HG02870 (cell line): ENCODE results near the gene B9D1.

Experiments used
- ATAC-seq: cut with Tn5 transposase; IDR thresholded peaks from one replicate; pipeline ENCODE4 v1.9.1; 2021; ENCODE audit warnings: mild to moderate bottlenecking, moderate library complexity; ENCODE audit not compliant: unreplicated experiment

Gene B9D1

DNA sequence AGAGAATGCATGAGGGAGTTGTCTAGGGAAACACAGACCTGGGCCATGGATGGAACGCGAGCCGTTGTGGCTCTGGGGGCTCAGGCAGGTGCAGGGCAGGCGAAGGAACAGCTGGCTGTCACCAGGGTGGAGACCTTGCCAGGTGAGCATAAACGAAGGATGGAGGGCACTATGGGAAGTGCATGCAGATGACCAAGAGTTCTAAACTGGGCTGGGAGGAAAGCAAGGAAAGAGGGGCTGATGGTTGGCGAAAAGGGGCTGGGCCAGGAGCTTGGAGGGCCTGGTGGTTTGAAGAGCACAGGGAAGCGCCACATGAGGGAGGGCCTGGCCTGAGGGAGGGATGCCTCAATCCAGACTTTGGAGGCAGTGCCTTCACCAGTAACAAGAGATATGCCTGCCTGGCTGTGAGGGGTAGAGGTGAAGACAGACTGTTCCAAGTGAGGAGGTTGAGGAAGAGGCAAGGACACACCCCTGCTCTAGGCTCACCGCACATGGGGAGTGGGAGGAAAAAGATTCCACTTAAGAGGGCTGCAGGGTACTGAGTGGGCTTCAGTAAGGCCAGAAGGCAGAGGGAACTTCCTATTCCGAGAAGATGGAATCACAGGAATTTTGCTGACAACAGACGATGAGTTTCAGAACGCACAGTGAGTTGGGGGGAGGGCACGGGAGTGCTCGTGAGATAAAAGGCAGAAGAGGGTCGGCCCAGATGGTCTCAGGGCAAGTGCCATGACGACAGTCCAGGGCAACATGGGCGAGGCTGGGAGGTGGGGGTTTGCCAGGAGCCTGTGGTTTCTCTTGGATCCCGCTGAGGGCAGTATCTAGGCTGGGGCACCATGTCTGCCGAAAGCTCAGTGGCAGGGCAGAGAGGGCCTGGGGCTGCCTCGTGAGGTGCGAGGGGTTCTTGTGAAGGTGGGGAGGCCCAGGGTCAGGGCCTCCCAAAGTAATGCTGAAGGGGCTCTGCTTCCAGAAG, 20.6 kb downstream of the B9D1 start:
- no peak for ATAC-seq

DNA sequence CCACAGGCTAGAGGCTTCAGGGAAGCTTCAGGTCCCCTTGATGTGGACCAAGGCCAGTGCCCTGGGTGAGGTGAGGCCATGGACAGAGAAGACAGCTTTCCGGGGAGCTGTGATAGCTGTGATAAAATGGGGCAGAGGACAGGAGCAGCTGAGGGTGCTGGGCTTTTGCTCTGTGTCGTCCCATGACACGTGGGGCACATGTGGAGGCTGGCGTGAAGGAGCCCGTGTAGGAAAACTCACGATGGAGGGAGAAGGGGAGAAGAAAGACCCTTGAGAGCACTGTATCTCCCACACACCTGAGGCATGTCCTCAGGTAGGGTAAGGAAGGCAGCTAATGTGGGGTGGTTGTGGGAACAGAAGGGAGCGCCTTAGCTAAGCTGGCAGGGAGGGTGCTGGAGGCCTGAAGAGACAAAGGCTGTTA, 21.3 kb downstream of the B9D1 start:
- no peak for ATAC-seq

DNA sequence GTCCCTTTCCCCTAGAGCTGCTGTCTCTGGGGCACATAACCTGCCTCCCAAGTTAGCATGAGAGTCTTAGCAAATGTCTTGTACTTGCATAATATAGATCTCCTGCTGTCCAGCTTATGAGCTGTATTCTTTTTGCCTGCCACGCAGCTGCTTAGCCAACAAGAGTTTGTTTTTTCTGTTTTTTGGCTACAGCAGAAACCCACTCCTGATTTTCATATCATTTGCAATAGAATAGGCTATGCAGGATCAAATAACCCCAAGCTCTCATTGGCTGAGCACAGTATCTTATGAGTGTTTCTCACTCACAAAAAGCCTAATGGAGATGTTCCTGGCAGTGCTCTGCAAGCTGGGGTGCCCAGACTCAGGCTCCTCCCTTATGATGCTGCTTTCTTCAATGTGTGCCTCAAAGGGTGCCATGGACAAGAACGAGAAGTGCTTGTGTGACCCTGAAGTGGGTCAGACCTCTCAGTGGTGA, 23.1 kb downstream of the B9D1 start:
- no peak for ATAC-seq

DNA sequence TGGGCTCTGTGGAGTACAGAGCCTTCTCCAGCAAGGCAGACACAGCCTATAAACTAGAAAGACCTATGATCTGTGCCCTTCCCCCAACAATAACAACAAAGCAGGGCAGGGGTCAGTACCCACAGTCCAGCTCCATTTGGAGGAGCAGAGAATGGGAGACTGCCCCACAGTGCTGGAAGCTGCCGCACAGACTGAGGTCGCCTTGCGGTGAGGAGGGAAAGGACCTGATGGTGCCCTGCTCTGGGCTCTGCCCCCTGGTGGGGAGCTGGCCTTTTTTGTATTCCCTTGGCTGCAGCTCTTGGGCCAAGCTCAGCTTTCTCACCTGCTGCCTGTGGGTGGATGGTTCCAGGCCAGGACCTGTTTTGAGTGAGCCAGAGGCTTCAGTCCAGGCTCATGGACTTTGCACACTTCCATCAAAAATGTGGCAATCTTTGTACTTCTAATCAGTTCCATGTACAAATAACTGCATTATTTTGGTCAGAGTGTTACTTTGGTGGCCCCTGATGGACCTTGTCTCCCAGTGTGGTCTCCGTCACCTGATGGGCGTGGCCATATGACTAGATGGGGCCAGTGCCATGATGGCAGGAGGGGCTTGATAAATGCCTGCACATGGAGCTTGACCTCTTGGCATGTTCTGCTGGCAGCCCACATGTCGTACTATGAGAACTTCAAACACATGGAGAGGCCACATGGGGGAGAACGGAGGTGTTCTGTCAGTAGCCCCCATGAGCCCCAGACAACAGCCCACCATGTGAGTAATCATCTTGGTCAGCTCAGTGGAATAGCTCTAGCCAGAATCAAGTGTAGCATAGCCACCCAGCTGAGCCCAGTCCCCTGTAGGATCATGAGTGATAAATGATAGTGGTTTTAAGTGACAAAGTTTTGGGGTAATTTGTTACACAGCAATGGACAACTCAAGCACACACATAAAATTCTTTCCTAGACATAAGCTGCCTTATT, 24.2 kb downstream of the B9D1 start:
- ATAC-seq: no peak

DNA sequence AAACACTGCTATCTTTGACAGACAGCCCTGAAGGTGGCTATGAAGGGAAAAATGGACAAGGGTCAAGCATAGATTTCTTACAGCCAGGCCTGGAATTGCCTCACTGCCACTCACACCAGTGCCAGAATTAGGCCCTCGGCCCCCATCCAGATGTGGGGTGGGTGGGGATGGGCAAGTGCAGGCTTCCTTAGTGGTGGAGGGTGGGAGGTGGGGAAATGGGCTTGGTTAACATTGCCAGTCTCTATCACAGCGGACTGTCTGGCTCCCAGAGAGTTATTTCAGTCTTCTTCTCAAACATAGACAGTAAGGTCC, 24.9 kb downstream of the B9D1 start:
- ATAC-seq: no peak

DNA sequence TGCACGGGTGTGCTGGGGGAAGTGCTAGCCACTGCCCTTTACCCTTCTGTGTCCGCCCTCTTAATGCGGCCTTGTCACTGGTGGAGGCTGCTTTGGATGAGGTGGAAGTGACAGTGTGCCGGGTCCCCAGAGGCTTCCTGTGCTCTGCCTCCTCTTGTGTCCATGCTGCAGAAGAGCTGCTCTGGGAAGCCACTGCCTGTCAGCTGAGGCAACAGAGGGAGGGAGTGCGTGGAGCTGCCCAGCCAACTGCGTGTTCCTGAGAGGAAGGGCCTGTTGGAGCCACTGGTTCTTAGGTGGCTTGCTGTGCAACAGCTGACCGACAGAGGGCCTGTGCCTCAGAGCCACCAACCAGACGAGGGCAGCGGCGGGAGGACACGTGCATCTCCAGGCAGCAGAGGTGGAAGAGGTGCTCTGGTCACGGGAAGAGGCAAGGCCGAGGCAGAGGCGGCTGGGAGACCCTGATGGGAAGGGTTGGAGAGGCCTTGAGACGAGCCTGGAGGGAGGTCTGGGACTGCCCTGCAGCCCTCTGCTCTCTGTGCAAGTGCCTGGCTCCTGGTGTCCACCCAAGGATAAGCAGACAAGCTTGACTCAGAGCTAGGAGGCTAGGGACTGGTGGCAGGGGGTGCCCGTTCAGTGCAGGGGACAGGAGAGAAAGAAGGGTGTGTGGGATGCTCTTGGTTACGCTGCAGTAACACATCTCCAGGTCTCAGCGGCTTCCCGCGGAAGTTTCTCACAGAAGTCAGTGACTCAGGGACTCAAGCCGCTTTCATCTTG, 25.4 kb downstream of the B9D1 start:
- ATAC-seq: no peak

DNA sequence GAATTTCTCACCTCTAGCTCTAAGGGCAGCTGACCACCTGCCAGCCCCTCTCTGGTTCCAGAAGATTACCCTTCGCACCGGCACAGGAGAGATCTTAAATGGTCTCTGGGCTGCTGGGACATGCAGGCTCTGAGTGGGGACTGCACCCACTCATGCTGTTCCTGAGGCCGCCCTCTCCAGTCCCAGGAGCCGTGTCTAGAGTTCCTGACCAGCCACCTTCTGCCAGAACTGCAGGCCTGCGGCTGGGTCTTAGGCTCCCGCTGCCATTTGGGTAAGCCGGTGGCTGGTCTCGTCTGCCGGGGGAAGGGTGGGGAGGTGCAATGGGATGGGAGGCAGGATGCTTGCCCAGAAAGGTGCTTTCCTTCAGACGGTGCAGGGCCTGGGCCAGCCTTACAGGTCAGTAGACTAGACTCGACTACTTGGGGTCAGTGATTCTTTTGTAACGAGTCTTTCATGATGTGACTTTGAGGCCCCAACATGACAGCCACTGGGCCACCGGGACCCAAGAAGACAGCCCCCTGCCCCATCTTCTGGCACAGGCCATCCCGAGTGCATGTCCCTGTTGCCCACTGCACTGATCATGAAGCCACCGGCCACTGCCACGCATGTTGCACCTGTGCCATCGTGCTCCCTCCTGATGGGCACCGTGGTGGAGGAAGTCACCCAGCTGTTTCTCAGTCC, 26.4 kb downstream of the B9D1 start:
- ATAC-seq: no peak

DNA sequence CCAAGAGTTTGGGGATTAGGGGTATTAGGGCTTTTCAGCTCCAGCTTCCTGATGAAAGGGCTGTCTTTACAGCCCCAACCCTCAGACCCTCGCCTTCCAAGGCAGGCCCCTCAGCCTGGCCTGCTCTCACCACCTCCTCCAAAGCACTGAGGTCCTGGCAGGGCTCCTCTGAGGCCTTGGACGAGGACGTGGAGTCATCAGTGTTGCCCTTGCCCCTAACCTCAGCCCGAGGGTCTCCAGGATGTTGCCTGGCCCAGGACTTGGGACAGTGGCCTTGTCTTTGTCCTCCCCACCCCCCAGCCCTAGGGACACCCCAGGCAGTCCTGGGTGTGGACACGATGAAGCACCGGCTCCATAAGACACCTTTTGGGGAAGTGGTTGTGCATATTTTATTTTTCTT, 28.2 kb downstream of the B9D1 start:
- ATAC-seq: no peak

DNA sequence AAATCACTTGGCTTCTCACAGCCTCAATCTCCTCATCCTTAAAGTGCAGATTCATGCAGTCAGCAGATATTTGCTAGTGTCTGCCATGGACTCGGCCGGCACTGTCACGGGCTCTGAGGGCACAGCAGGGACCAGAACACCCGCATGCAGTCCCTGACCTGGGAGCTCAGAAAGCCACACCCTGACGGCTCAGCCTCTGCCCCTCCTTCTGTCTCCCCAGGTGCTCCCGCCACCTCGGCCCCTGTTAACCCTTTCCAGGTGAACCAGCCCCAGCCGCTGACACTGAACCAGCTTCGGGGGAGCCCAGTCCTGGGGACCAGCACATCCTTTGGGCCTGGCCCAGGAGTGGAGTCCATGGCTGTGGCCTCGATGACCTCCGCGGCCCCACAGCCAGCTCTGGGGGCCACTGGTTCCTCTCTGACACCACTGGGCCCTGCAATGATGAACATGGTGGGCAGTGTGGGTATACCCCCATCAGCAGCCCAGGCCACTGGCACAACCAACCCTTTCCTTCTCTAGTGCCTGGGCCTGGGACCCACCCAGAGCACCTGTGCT, 28.7 kb downstream of the B9D1 start:
- no peak for ATAC-seq

DNA sequence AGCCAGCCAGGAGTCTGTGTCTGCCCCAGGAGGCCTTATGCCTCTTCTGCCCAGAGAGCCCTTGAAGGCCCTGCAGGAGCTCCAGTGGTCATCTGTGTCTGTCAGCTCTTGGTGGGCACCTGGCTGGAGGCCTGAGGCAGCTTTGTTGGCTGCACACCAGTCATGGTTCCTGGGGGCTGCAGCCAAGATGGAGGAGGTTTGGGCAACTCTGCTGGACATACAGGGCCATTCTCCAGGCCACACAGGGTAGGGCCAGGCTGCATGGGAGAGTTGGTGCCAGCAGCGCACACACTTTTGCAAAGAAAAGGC, 29.4 kb downstream of the B9D1 start:
- no peak for ATAC-seq

DNA sequence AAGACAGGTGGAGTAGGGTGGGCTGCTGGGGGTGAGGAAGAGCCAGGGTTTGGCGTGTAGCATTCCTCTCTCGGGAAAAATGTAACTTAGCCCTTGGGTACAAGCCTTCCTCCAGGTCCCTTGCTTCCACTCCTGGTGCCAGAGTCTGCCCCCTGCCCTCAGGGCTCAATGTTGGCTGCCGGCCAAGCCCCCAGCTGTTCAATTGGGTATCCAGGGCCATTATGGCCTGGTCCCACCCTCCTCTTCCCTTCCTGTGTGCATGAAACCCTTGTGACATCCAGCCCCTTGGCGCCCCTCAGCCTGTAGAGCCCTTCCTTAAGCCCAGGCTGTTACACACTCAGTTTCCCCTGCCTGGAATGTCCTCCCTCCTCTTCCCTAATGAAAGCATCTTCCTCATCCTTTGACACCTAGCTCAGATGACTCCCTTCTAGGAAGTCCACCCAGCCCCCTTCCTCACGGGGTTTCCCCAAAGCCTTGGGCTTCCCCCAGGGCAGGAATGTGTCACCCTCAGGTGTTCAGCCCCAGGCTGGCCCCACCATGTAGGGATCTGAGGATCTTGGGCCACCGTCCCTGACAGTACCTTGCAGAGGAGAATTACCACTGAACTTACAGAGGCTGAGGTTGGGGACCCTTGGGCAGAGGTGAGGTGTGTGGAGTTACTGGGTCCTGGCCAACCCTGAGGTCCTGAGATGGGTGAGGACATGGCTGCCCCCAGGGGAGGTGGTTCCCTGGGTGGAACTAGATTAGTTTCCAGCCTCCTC, 30.0 kb downstream of the B9D1 start:
- ATAC-seq: no peak

DNA sequence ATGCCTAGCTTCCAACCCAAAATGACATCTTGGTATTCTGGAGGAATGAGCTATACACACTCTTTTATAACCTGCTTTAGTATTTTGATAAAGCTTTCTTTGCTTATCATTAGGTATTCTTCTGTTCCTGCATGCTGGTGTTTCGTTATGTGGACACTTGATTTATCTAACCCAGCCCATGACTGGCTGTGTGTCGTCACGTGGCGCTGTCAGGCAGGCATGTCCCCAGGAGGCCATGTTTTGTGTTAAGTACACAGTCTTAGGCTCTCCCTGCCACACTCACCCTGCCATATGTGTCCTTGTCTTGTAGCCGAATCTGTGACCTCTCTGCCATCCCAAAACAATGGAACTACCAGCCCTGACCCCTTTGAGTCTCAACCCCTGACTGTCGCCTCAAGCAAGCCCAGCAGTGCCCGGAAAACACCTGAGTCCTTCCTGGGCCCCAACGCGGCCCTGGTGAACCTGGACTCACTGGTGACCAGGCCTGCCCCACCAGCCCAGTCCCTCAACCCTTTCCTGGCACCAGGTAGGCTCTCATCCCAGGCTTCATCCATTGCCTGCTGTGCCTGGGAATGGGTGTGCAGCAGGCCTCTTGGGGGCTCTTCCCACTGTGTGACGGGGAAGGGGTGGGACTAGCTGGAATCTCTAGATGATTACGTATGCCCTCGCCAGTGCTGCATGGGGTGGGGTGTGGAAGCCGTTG, 30.8 kb downstream of the B9D1 start:
- no peak for ATAC-seq

DNA sequence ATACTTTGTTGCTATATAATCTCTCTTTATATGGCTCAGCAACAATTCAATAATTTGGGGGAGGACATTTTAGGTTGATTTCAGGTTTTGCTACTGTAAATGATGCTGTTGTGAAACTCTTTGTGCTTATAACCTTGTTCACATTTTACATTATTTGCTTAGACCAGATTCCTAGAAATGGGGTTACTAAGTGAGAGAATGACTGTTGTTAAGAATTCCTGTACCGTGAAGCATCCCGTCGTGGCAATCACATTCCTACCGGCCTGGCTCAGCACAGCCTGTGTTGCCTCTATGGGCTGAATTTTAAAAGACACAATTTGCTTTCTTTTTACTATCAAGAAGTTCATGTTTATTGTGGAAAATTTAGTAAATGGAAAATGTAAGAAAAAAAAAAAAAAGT, 31.4 kb downstream of the B9D1 start:
- no peak for ATAC-seq

DNA sequence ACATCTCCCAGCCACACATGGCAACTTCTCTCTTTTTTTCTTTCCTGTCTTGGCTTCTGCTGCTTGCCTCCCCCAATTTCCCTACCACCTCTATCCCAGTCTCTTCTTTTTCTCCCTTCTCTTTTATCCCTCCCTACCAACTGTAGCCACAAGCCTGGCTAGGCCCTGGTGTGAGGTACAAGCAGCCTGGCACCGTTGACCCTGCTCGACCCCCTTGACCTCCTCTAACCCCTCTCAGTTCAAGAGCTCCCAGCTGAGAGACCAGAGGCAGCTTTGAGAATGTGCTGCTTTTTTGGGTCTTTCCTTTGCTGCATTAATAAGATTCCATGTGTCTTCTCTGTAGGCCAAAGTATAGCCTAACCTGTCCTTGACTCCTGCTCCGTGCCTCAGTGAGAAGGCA, 32.3 kb downstream of the B9D1 start:
- no peak for ATAC-seq

DNA sequence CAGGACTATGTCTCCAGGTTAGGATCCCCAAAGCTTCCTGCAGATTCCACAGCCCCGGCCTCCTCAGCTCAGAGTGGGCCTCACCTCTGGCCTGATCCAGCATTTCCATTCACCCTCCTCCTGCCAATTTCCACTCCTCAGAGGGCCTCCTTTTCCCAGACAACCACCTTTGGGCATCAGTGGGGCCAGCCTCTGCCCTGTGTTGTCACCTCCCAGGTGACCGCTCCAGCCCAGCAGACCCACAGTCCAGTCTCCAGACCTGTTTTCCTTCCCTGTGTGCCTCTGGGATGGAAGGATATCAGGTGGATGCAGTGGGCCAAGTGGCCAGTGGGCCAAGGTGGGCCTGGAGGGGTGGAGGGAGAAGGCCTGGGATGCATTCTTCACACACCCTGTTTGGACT, 32.7 kb downstream of the B9D1 start:
- ATAC-seq: no peak

DNA sequence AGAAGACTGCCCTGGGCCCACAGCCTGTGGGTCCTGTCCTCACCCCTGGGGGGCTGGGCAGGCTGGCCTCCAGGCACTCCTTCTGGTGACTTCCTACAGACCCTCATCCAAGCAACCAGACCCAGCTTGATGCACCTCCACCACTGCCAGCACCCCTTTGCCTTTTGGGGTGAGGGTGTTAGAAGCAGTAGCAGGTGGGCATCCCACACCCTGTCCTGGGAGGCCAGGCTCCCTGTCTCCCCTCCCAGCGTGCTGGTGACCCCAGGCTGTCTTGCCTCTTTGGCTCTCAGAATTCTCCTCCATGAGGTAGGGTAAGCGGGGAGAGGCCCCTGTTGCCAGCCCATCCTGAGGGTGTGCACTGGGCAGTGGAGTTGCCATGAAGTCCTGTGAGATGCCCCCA, 33.4 kb downstream of the B9D1 start:
- ATAC-seq: no peak

DNA sequence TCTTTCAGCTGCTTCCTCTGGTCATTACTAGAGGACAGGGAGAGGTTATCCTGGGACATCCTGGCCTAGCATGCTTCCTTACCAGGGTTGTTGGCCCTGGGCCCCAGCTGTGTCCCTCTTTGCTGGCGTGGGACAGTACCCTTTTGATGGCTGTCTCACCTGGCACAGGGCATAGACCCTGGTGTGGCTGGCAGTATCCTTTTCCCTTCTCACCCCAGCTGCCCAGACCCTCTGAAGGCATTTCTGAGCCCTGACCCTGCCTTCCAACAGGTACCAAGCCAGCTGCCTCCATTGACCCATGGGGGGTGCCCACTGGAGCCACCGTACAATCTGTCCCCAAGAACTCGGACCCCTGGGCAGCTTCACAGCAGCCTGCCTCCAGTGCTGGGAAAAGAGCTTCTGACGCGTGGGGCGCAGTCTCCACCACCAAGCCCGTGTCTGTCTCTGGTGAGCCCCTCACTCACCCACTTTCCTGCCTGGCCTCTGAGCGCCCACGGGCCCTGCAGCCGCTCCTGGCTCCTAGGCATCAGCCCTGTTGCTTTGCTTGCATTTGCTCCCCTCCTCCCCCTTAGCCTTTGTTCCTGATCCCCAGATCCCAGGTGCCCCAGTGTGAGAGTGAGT, 34.0 kb downstream of the B9D1 start:
- ATAC-seq: no peak

DNA sequence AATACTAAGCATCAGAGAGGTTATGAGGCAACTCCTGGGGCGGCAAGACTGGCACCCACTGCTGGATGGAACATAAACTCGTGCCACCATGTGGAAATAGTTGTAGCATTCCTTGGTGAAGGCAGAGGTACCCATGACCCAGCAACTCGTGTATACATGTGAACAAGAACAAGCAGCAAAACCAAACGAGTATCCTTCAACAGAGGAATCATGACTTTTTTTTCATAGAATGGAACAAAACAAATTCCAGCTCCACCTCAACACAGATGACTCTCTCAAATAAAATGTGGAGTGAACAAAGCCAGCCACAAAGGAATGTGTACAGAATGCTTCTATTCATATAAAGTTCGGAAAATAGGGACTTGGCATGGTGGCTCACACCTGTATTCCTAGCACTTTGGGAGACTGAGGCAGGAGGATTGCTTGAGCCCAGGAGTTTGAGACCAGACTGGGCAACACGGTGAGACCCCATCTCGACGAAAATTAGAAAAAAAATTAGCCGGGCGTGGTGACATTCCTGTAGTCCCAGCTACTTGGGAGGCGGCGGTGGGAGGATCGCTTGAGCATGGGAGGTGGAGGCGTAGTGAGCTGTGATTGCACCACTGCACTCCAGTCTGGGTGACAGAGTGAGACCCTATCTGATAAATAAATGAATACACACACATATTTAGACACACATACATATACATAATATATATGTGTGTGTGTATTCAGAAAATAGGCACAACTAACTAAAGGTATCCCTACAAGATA, 35.3 kb downstream of the B9D1 start:
- ATAC-seq: no peak
